HepG2 (cell line): ENCODE data around the gene MINDY2. TPM values are rescaled to one million over a fixed set of nuclear protein-coding genes. Genes with fewer than 3 reads are reported as not detected.

Source experiments
- ADNP ChIP-seq: sonication (generic); formaldehyde crosslinking; IDR thresholded peaks from 2 replicates; pipeline ENCODE4 v1.4.0; 2020; ENCODE audit warnings: missing genetic modification reagents
- CEBPG ChIP-seq: IDR thresholded peaks from 2 replicates; pipeline ENCODE4 v1.6.1; 2016
- JUND ChIP-seq: sonication (generic); formaldehyde crosslinking; IDR thresholded peaks from 2 replicates; pipeline ENCODE4 v1.8.0; 2022; ENCODE audit warnings: mild to moderate bottlenecking, missing genetic modification reagents
- NFE2 ChIP-seq: sonication (generic); formaldehyde crosslinking; IDR thresholded peaks from 2 replicates; pipeline ENCODE4 v1.4.0; 2020; ENCODE audit warnings: missing genetic modification reagents
- PCBP2 ChIP-seq: fragments of 200-400 bp; formaldehyde crosslinking; optimal IDR thresholded peaks from 2 replicates; pipeline ENCODE3; 2018; ENCODE audit warnings: low read length, low read depth; ENCODE audit not compliant: poor library complexity, severe bottlenecking
- PHF20 ChIP-seq: sonication (generic); formaldehyde crosslinking; IDR thresholded peaks from 2 replicates; pipeline ENCODE4 v1.5.0; 2020; ENCODE audit warnings: mild to moderate bottlenecking, missing genetic modification reagents
- RARA ChIP-seq: IDR thresholded peaks from 2 replicates; pipeline ENCODE4 v1.6.1; 2016; ENCODE audit warnings: missing genetic modification reagents, missing compliant biosample characterization
- RCOR2 ChIP-seq: IDR thresholded peaks from 2 replicates; pipeline ENCODE4 v1.6.1; 2016; ENCODE audit warnings: missing biosample characterization, missing genetic modification reagents
- SOX13 ChIP-seq, 3 experiments: fragments of 450-650 bp in 1 of 3; sonication (generic) in 1 of 3; formaldehyde crosslinking in 1 of 3; IDR thresholded peaks in 2 of 3; conservative IDR thresholded peaks in 1 of 3; 2 replicates each; pipeline versions ENCODE4 v1.5.0 to v1.6.1; 2016 to 2020; ENCODE audit warnings: antibody characterized with exemption in 1 of 3, mild to moderate bottlenecking in 1 of 3, missing compliant biosample characterization in 1 of 3, missing genetic modification reagents in 1 of 3, moderate library complexity in 1 of 3
- ZFP41 ChIP-seq: sonication (generic); formaldehyde crosslinking; IDR thresholded peaks from 2 replicates; pipeline ENCODE4 v1.4.0; 2020; ENCODE audit warnings: mild to moderate bottlenecking, missing genetic modification reagents, borderline replicate concordance
- ZMYM4 ChIP-seq: sonication (generic); formaldehyde crosslinking; IDR thresholded peaks from 2 replicates; pipeline ENCODE4 v1.8.1; 2023; ENCODE audit warnings: mild to moderate bottlenecking, missing genetic modification reagents
- ZNF225 ChIP-seq: sonication (generic); formaldehyde crosslinking; IDR thresholded peaks from 2 replicates; pipeline ENCODE4 v1.4.0; 2020; ENCODE audit warnings: mild to moderate bottlenecking, missing genetic modification reagents
- ZNF549 ChIP-seq: sonication (generic); formaldehyde crosslinking; IDR thresholded peaks from 2 replicates; pipeline ENCODE4 v1.5.0; 2020; ENCODE audit warnings: missing genetic modification reagents
- polyA plus RNA-seq, 8 experiments: library from polyadenylated mRNA; depleted of rRNA in 3 of 8; stranded (reverse) in 7 of 8; unstranded in 1 of 8; fragments of >200 nt; fragmentation: Illumina TruSeq in 4 of 8; extraction: Trizol in 4 of 8; gene quantifications; 2 replicates each; pipeline versions ENCODE4 v1.2.1 to v1.2.3, GENCODE V29; 2011 to 2016; ENCODE audit warnings: low read depth in 4 of 8, missing spikeins in 1 of 8, mixed read lengths in 1 of 8; ENCODE audit not compliant: insufficient read depth in 1 of 8
- total RNA-seq, 5 experiments: library from RNA; depleted of rRNA; stranded (reverse); fragments of >200 nt; fragmentation: Illumina TruSeq; extraction: Trizol; gene quantifications; 2 replicates each; pipeline ENCODE4 v1.2.3, GENCODE V29; 2016; ENCODE audit warnings: low read depth in 1 of 5
- TF ChIP-seq, protein P1 (sequence below): sonication (generic); formaldehyde crosslinking; IDR thresholded peaks from 2 replicates; pipeline ENCODE4 v1.9.0; 2021; ENCODE audit warnings: missing genetic modification reagents, mild to moderate bottlenecking, borderline replicate concordance
- TF ChIP-seq, protein P2 (sequence below): sonication (generic); formaldehyde crosslinking; IDR thresholded peaks from 2 replicates; pipeline ENCODE4 v1.8.0; 2022; ENCODE audit warnings: missing genetic modification reagents, mild to moderate bottlenecking, inconsistent platforms, borderline replicate concordance
- TF ChIP-seq, protein P3 (sequence below): IDR thresholded peaks from 2 replicates; pipeline ENCODE4 v1.6.1; 2016; ENCODE audit warnings: missing compliant biosample characterization, missing genetic modification reagents, borderline replicate concordance
- TF ChIP-seq, protein P4 (sequence below): sonication (generic); formaldehyde crosslinking; IDR thresholded peaks from 2 replicates; pipeline ENCODE4 v1.5.1; 2020; ENCODE audit warnings: mild to moderate bottlenecking, missing genetic modification reagents, moderate library complexity

The MINDY2 gene
- total and polyA plus RNA-seq, 2 of the 13 experiments (the other 11 are each of a cell fraction or from before 2014, with no cell fraction given): 7.2 to 12.6 TPM

DNA sequence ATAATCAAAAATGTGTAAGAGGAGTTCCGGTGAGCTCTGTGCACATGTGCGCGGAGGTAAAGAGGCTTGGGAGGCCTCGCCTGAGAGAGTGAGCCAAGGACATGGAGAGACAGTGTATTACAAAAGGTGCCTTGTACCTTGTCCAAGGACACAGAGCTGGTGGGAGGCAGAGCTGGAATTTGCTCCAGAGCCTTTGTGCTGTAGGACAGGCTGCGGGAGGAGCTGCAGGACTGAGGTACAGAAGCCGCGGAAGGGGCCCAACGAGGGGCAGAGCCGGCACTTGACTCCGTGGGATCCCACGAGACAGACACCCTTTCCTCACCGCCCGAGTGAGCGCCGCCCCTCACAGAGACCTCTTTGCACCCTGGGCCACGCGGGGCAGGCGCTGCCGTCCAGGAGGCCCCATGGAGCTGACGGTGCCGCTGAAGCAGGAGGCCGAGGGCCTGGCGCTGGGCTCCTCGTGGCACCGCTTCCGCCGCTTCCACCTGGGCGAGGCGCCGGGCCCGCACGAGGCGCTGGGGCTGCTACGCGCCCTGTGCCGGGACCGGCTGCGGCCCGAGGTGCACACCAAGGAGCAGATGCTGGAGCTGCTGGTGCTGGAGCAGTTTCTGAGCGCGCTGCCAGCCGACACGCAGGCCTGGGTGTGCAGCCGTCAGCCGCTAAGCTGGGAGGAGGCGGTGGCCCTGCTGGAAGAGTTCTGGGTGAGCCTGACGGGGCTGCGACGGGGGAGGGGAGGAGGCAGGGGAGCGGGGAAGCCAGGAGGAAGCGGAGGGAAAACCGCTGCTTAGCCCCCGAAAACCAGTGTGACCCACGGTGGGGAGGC is 93.7 kb downstream of the MINDY2 start (continued):
- TF ChIP-seq, protein P1, sequence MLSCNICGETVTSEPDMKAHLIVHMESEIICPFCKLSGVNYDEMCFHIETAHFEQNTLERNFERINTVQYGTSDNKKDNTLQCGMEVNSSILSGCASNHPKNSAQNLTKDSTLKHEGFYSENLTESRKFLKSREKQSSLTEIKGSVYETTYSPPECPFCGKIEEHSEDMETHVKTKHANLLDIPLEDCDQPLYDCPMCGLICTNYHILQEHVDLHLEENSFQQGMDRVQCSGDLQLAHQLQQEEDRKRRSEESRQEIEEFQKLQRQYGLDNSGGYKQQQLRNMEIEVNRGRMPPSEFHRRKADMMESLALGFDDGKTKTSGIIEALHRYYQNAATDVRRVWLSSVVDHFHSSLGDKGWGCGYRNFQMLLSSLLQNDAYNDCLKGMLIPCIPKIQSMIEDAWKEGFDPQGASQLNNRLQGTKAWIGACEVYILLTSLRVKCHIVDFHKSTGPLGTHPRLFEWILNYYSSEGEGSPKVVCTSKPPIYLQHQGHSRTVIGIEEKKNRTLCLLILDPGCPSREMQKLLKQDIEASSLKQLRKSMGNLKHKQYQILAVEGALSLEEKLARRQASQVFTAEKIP (CRISPR knock-in tag): no peak
- TF ChIP-seq JUND (CRISPR knock-in tag) (0 out of 2 replicates have a peak, but pooled peaks have one; percentile 4), PCBP2 (no peak), ADNP (CRISPR knock-in tag) (no peak), RARA (CRISPR knock-in tag) (peak; percentile 51; the same call in 1 of the 2 replicates), PHF20 (CRISPR knock-in tag) (peak; percentile 26; the same call in 1 of the 2 replicates), RCOR2 (CRISPR knock-in tag) (peak; percentile 79), ZNF225 (CRISPR knock-in tag) (peak; percentile 73; the same call in 1 of the 2 replicates), ZFP41 (CRISPR knock-in tag) (no peak), CEBPG (CRISPR knock-in tag) (peak; percentile 59), ZNF549 (0 out of 2 replicates have a peak, but pooled peaks have one; percentile 58), ZMYM4 (peak; percentile 73), NFE2 (CRISPR knock-in tag) (no peak), SOX13 (IDR thresholded peaks at IDR 0.05) (no peak), SOX13 (CRISPR knock-in tag; conservative IDR thresholded peaks at IDR 0.05 in 1 of 2, IDR thresholded peaks at IDR 0.05 in 1 of 2) (peak in 1 of 2 experiments; percentile 72; a peak in 2 of 4 replicates)
- TF ChIP-seq, protein P2, sequence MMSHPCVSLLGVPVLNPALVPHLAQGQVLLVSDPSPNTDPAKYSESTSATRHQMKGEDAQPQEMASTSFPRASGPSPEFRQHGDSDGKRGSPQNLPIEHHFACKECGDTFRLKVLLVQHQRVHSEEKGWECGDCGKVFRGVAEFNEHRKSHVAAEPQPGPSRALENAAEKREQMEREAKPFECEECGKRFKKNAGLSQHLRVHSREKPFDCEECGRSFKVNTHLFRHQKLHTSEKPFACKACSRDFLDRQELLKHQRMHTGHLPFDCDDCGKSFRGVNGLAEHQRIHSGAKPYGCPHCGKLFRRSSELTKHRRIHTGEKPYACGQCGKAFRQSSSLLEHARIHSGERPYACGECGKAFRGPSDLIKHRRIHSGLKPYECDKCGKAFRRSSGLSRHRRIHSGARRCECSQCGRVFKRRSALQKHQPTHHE (CRISPR knock-in tag): peak; percentile 35; the same call in 1 of the 2 replicates
- TF ChIP-seq, protein P3, sequence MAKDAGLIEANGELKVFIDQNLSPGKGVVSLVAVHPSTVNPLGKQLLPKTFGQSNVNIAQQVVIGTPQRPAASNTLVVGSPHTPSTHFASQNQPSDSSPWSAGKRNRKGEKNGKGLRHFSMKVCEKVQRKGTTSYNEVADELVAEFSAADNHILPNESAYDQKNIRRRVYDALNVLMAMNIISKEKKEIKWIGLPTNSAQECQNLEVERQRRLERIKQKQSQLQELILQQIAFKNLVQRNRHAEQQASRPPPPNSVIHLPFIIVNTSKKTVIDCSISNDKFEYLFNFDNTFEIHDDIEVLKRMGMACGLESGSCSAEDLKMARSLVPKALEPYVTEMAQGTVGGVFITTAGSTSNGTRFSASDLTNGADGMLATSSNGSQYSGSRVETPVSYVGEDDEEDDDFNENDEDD: peak; percentile 51
- TF ChIP-seq, protein P4, sequence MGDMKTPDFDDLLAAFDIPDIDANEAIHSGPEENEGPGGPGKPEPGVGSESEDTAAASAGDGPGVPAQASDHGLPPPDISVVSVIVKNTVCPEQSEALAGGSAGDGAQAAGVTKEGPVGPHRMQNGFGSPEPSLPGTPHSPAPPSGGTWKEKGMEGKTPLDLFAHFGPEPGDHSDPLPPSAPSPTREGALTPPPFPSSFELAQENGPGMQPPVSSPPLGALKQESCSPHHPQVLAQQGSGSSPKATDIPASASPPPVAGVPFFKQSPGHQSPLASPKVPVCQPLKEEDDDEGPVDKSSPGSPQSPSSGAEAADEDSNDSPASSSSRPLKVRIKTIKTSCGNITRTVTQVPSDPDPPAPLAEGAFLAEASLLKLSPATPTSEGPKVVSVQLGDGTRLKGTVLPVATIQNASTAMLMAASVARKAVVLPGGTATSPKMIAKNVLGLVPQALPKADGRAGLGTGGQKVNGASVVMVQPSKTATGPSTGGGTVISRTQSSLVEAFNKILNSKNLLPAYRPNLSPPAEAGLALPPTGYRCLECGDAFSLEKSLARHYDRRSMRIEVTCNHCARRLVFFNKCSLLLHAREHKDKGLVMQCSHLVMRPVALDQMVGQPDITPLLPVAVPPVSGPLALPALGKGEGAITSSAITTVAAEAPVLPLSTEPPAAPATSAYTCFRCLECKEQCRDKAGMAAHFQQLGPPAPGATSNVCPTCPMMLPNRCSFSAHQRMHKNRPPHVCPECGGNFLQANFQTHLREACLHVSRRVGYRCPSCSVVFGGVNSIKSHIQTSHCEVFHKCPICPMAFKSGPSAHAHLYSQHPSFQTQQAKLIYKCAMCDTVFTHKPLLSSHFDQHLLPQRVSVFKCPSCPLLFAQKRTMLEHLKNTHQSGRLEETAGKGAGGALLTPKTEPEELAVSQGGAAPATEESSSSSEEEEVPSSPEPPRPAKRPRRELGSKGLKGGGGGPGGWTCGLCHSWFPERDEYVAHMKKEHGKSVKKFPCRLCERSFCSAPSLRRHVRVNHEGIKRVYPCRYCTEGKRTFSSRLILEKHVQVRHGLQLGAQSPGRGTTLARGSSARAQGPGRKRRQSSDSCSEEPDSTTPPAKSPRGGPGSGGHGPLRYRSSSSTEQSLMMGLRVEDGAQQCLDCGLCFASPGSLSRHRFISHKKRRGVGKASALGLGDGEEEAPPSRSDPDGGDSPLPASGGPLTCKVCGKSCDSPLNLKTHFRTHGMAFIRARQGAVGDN (CRISPR knock-in tag): peak; percentile 99
